GM18505 (cell line): ENCODE measurements around the gene SPECC1.
"Not testable (repeated sequence)": the region's sequence is repeated elsewhere in the genome, so short reads cannot be mapped to it uniquely, and the experiment has no call there.

Experiments used
- ATAC-seq: cut with Tn5 transposase; IDR thresholded peaks from one replicate; pipeline ENCODE4 v1.9.1; 2021; ENCODE audit not compliant: unreplicated experiment
- POLR2A ChIP-seq: IDR thresholded peaks from 4 replicates; pipeline ENCODE4 v1.6.1; 2011; ENCODE audit warnings: borderline replicate concordance; ENCODE audit not compliant: insufficient read depth, insufficient read length; ENCODE audit errors: extremely low read depth

Gene SPECC1

GRCh38 chr17:20235747-20236146 lies 226.6 kb downstream of the SPECC1 start:
- no peak for TF ChIP-seq POLR2A
- ATAC-seq: no peak

GRCh38 chr17:20236578-20237227 lies 227.5 kb downstream of the SPECC1 start:
- no peak for ATAC-seq

DNA sequence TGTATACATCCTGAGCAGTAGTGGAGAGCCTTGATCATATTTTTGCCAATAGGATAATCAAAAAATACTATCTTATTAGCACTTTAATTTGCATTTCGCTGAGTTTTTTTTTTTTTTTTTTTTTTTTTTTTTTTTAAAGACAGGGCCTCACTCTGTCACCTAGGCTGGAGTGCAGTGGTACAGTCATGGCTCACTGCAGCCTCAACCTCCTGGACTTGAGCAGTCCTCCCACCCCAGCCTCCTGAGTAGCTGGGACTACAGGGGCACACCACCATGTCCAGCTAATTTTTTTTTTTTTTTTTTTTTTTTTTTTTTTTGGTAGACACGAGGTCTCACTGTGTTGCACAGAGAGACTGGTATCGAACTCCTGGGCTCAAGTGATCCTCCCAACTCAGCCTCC lies 230.6 kb downstream of the SPECC1 start:
- not testable (repeated sequence) for ATAC-seq

More at GRCh38 chr17:20236578-20237227, 227.5 kb downstream of the SPECC1 start:
- TF ChIP-seq POLR2A: no peak

- no peak for TF ChIP-seq POLR2A
- ATAC-seq: no peak
Observed at GRCh38 chr17:20241855-20242254, 232.7 kb downstream of the SPECC1 start.

DNA sequence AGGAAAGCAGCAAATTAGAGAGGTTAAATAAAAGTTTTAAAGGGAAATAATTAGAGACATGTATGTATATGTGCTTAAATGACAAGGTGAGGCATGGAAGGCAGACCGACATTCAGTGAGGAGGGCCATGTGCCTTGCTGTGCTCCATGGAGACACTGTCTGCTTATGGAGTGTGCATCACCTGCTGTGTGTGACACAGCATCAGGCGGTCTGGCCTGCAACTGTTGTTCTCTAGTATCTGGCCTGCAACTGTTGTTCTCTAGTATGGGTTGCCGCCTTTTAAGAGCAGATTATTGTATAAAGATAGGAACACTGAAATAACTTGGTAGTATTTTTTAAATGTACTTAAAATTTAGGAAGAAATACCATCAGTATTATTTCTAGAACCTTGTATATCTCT lies 233.1 kb downstream of the SPECC1 start:
- no peak for TF ChIP-seq POLR2A
- no peak for ATAC-seq

DNA sequence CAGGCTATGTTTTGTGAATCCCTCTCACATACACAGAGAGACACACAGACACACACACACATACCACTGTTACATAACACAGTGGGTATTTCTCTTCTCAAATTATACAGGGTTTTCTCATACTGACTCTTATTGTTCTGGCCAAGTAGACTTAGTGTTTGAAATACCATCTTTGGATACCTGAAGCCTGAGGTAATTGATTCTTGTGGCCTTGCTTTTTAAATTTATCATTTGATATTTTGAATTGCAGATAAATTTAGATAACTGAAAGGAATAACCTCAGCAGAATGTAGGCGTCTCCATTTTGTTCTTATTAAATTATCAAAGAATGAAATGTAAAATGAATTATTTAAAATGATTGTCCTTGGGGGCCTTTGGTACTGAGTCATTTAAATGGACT lies 234.4 kb downstream of the SPECC1 start:
- TF ChIP-seq POLR2A: no peak

GRCh38 chr17:20244671-20245070 lies 235.5 kb downstream of the SPECC1 start:
- ATAC-seq: no peak
- no peak for TF ChIP-seq POLR2A

More for the DNA sequence above, 234.4 kb downstream of the SPECC1 start:
- no peak for ATAC-seq

- TF ChIP-seq POLR2A: no peak
- ATAC-seq: no peak
Observed at GRCh38 chr17:20246692-20247091, 237.5 kb downstream of the SPECC1 start.

GRCh38 chr17:20253323-20253722 lies 244.2 kb downstream of the SPECC1 start:
- no peak for ATAC-seq
- TF ChIP-seq POLR2A: no peak

DNA sequence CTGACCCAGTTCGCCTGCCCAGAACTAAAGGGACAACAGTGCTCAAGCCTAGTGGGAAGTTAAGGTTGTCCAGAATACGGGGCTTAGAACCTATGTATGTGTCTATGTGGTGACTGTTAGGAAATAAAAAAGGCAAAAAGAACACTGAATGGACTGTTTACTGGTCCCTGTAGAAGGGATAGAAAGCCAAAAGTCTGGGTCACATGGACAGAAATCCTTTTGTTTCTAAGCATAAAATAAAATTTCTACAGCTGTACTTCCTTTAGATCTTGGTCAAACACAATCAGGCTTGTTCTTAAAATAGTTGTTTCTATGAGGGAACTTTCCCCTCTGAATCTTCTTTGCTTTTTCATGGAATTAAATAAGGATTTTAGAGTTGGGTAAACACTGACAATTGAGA lies 245.4 kb downstream of the SPECC1 start:
- TF ChIP-seq POLR2A: no peak
- ATAC-seq: no peak

DNA sequence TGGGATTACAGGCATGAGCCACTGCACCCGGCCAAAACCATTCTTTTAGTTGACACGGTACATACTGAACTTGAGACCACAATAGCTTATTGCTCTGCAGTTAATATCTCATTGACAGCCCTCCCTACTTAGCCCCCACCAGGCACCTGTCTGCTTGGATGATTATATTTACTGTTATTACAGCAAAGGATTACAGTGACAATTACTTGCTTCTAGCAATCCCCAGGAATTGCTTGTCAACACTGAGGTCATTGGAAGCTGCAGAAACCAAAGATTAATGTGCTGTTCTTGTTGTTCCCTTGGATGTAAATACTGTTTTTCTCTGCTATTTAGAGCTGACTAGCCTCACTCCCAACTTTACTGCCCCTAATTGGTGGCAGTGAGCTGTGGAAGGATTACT lies 247.0 kb downstream of the SPECC1 start:
- no peak for TF ChIP-seq POLR2A
- ATAC-seq: no peak

GRCh38 chr17:20257008-20257407 lies 247.8 kb downstream of the SPECC1 start:
- TF ChIP-seq POLR2A: no peak

DNA sequence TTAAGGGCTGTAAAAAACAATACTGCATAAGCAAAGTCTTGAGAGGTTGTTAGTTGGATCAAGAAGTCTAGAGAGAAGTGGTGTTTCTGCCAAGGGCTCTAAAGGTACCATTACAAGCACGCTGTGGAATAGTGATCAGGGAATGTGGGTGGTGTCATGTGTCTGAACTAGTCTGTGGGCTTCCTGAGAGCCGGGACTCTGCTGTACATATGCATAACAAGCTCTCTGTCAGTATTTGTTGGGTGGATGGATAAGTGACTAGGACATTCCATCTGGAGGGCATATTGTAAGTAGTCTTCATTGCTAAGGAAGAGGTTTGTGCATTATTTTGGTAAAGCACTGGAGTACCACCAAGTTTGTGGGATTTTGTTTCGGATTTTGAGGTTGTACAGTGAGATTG lies 248.6 kb downstream of the SPECC1 start:
- ATAC-seq: no peak
- no peak for TF ChIP-seq POLR2A

More at GRCh38 chr17:20257008-20257407, 247.8 kb downstream of the SPECC1 start:
- no peak for ATAC-seq

DNA sequence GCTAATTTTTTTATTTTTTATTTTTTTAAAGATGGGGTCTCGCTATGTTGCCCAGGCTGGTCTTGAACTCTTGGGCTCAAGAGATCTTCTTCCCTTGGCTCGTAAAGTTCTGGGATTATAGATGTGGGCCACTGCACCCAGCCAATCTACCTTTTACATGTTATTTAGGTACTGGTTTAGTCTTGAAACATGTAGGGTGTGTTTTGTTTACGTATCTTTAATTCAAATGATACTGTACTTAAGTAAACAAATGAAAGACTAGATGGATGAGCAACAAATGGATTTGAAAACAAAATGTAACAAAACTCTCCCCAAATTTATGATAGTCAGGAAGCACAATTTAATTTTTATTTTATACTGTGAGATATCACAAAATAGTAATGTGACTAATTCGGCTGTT lies 250.5 kb downstream of the SPECC1 start:
- TF ChIP-seq POLR2A: no peak

DNA sequence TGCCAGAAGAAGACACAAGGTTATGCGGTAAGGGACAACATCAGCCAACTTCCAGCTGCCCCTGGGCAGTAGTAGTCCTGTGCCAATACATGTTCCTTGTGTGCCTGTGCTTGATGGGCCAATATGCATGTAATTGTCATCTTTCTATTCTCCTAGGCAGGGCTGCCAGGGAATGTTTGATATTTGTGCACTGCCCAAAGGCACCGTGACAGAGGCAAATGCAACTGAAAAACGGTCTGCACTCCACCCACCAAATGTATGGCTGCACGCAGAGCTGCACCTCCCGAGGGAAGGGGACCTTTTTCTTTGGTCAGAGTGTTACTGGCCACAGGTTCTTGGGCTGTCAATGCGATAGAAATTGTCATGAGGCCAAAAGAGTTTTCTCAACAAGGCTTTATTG lies 251.1 kb downstream of the SPECC1 start:
- no peak for ATAC-seq
- no peak for TF ChIP-seq POLR2A

More for the DNA sequence above, 250.5 kb downstream of the SPECC1 start:
- no peak for ATAC-seq

- no peak for ATAC-seq
- no peak for TF ChIP-seq POLR2A
Observed at GRCh38 chr17:20262226-20263114, 253.3 kb downstream of the SPECC1 start.

- not testable (repeated sequence) for ATAC-seq
Observed at GRCh38 chr17:20263115-20263433, 253.9 kb downstream of the SPECC1 start.
